ENCODE results near the gene RP9.

Gene RP9

DNA sequence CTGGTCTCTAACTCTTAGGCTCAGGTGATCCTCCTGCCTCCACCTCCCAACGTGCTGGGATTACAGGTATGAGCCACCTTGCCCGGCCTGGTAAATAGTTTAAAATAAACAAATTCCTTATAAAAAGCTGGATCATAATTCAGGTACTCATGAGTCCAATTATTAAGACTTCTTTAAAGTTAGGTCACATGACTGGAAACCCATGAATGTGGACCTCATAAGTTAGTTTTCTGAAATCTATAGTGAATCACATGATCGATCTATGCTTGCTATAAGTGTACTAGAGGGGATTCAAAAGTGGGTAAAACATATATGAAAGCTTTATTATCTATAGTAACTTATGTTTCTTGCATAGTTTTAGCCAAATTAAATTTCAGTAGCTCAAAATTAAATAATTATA lies 60.9 kb downstream of the RP9 start:
- Mint-ChIP-seq H3K27me3 (no peaks in the 10 kb centered on the region), H3K4me1 (ENCODE audit: low read depth in 2 of 2) (peaks cover 20 to 35% of the 10 kb centered on the region in 2 donors), H3K9me3 (no peaks in the 10 kb centered on the region), H3K27ac (no peak overlapping the region), H3K36me3 (ENCODE audit: insufficient read depth) (peaks cover 3% of the 10 kb centered on the region), H3K4me3 (no peak overlapping the region)
- ATAC-seq (replicated peaks) = no peak
- DNase-seq = no peak

DNA sequence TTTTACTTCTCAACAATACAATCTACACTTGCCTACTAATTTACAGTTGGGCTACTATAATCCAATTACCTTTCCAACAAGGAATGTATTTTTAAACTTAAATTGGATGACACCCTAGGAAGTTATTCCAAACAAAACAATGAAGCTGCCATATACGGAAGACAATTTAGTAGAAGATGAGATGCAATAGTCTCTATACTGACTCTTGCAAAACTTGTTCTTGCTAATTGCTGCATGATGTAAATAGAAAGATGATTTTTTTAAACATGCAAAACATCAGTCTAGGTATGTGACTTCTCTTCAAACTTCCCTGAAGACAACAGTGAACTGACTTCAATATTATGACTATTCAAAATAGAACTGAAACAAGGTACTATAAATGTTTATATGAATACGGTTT lies 64.2 kb downstream of the RP9 start:
- no peaks in the 10 kb centered on the region for H3K27me3 Mint-ChIP-seq
- no peaks in the 10 kb centered on the region for H3K9me3 Mint-ChIP-seq
- DNase-seq (no peak), ATAC-seq (replicated peaks) (no peak)
- H3K4me1 Mint-ChIP-seq (ENCODE audit: low read depth in 2 of 2) = peaks cover 12 to 32% of the 10 kb centered on the region in 2 donors
- no peak overlapping the region for H3K27ac Mint-ChIP-seq
- H3K36me3 Mint-ChIP-seq (ENCODE audit: insufficient read depth) = peaks cover 6% of the 10 kb centered on the region
- no peak overlapping the region for H3K4me3 Mint-ChIP-seq

Measured in effector memory CD8-positive, alpha-beta T cell (primary cell).